GM21515 (cell line): Measurements from ENCODE around the gene LILRB5.
"Not testable (repeated sequence)": the region's sequence is repeated elsewhere in the genome, so short reads cannot be mapped to it uniquely, and the experiment has no call there.

Source experiments
- ATAC-seq: cut with Tn5 transposase; IDR thresholded peaks from one replicate; pipeline ENCODE4 v1.9.1; 2021; ENCODE audit not compliant: unreplicated experiment

The LILRB5 gene

GRCh38 chr19:54245936-54246335 lies 11.1 kb downstream of the LILRB5 start:
- ATAC-seq: no peak

GRCh38 chr19:54243809-54244208 lies 13.3 kb downstream of the LILRB5 start:
- ATAC-seq: not testable (repeated sequence)

GRCh38 chr19:54242646-54243045 lies 14.4 kb downstream of the LILRB5 start, which contains the start of gene LILRA6:
Gene LILRA6 (minus strand): TSS chr19:54242790.
- not testable (repeated sequence) for ATAC-seq

- ATAC-seq: not testable (repeated sequence)
Observed at GRCh38 chr19:54242234-54242633, 14.8 kb downstream of the LILRB5 start.

- not testable (repeated sequence) for ATAC-seq
Observed at GRCh38 chr19:54240372-54241336, 16.4 kb downstream of the LILRB5 start.

- not testable (repeated sequence) for ATAC-seq
Observed at GRCh38 chr19:54239491-54240371, 17.3 kb downstream of the LILRB5 start.

GRCh38 chr19:54233941-54234340 lies 23.1 kb downstream of the LILRB5 start:
- ATAC-seq: no peak

- ATAC-seq: no peak
Observed at GRCh38 chr19:54231077-54231931, 25.8 kb downstream of the LILRB5 start.

- ATAC-seq: no peak
Observed at GRCh38 chr19:54230031-54230430, 27.0 kb downstream of the LILRB5 start.

- no peak for ATAC-seq
Observed at GRCh38 chr19:54229146-54229545, 27.9 kb downstream of the LILRB5 start.

- not testable (repeated sequence) for ATAC-seq
Observed at GRCh38 chr19:54224619-54225018, 32.5 kb downstream of the LILRB5 start.

- ATAC-seq: not testable (repeated sequence)
Observed at GRCh38 chr19:54223937-54224281, 33.2 kb downstream of the LILRB5 start.

GRCh38 chr19:54223277-54223936 lies 33.7 kb downstream of the LILRB5 start:
- ATAC-seq: not testable (repeated sequence)

- ATAC-seq: not testable (repeated sequence)
Observed at GRCh38 chr19:54222474-54223276, 34.4 kb downstream of the LILRB5 start, which contains the start of gene LILRB3. Gene LILRB3 (minus strand): TSS chr19:54223007. CDS start chr19:54222976, 31 bp downstream.

GRCh38 chr19:54221947-54222346 lies 35.1 kb downstream of the LILRB5 start:
- ATAC-seq: not testable (repeated sequence)

- ATAC-seq: not testable (repeated sequence)
Observed at GRCh38 chr19:54219702-54220101, 37.4 kb downstream of the LILRB5 start.

GRCh38 chr19:54218960-54219661 lies 38.0 kb downstream of the LILRB5 start:
- ATAC-seq: no peak

GRCh38 chr19:54218259-54218658 lies 38.8 kb downstream of the LILRB5 start:
- no peak for ATAC-seq
